GM23248 (cell line): ENCODE measurements around the gene HMCN1.

ENCODE experiments used
- EZH2 ChIP-seq: fragments of 200-600 bp; sonication (generic); IDR thresholded peaks from 2 replicates; pipeline ENCODE4 v1.6.1; 2018; ENCODE audit warnings: antibody characterized with exemption, mild to moderate bottlenecking; ENCODE audit not compliant: insufficient read depth, poor library complexity, severe bottlenecking
- EZH2phosphoT487 ChIP-seq: fragments of 200-600 bp; sonication (generic); IDR thresholded peaks from 2 replicates; pipeline ENCODE4 v1.6.1; 2018; ENCODE audit warnings: antibody characterized with exemption, moderate library complexity, mild to moderate bottlenecking, low read depth; ENCODE audit not compliant: insufficient read depth

GRCh38 chr1:186125511-186125910 lies 391.3 kb downstream of the HMCN1 start:
- TF ChIP-seq EZH2 (no peak), EZH2phosphoT487 (no peak)
